AG04449 (cell line): Measurements from ENCODE around the gene TAC1.

Experiments used
- CTCF ChIA-PET: fragments of 350-600 bp; formaldehyde crosslinking; extraction: SDS; loops from one replicate; lab custom pipeline; 2021; ENCODE audit warnings: antibody characterized with exemption; lab: Yijun Ruan, JAX
- POLR2A ChIA-PET: fragments of 400-600, 350-600 bp; formaldehyde crosslinking; extraction: SDS; loops from one replicate; lab custom pipeline; 2020; ENCODE audit warnings: antibody characterized with exemption, inconsistent platforms; lab: Yijun Ruan, JAX
- DNase-seq: peaks from one replicate; pipeline ENCODE4 v3.0.0-alpha.2; 2010; ENCODE audit warnings: low read depth, low spot score
- H3K4me3 ChIP-seq: 2 replicates; pipeline ENCODE4 v1.5.1; 2011; ENCODE audit warnings: low read depth, mild to moderate bottlenecking, control low read depth, low read length
- TF ChIP-seq, protein P1 (sequence below): IDR thresholded peaks from one replicate; pipeline ENCODE4 v1.5.1; 2011; ENCODE audit warnings: mild to moderate bottlenecking, moderate library complexity, low read length, control low read depth, inconsistent platforms; ENCODE audit not compliant: insufficient read depth; ENCODE audit errors: missing control alignments

The TAC1 gene, protein sequence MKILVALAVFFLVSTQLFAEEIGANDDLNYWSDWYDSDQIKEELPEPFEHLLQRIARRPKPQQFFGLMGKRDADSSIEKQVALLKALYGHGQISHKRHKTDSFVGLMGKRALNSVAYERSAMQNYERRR

DNA sequence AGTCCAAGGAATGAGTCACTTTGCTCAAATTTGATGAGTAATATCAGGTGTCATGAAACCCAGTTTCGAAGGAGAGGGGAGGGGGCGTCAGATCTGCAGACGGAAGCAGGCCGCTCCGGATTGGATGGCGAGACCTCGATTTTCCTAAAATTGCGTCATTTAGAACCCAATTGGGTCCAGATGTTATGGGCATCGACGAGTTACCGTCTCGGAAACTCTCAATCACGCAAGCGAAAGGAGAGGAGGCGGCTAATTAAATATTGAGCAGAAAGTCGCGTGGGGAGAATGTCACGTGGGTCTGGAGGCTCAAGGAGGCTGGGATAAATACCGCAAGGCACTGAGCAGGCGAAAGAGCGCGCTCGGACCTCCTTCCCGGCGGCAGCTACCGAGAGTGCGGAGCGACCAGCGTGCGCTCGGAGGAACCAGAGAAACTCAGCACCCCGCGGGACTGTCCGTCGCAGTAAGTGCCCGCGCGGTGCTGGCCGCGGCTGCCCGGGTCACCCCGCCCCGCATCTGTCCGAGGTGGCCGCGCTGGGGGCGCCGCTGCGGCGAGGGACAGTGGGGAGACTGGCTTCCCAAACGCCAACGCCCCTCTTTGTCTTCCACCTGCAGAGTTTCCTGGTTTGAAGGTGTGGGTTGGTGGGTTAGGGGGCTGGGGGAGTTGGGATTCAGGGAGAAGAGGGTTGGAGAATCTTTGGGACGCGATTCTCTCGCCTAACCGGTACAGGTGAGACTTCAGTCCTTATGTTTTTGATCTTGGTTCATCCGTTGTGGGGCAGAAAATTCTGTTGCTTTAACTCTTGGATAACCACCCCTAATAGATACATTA is at the start of gene TAC1:
Gene TAC1, plus strand, starts transcription at position 351 of the 829 bp plus-strand sequence. CDS start 527 bp downstream, outside the sequence.
- no peak within 1 kb of the TSS for H3K4me3 ChIP-seq
- TF ChIP-seq, protein P1, sequence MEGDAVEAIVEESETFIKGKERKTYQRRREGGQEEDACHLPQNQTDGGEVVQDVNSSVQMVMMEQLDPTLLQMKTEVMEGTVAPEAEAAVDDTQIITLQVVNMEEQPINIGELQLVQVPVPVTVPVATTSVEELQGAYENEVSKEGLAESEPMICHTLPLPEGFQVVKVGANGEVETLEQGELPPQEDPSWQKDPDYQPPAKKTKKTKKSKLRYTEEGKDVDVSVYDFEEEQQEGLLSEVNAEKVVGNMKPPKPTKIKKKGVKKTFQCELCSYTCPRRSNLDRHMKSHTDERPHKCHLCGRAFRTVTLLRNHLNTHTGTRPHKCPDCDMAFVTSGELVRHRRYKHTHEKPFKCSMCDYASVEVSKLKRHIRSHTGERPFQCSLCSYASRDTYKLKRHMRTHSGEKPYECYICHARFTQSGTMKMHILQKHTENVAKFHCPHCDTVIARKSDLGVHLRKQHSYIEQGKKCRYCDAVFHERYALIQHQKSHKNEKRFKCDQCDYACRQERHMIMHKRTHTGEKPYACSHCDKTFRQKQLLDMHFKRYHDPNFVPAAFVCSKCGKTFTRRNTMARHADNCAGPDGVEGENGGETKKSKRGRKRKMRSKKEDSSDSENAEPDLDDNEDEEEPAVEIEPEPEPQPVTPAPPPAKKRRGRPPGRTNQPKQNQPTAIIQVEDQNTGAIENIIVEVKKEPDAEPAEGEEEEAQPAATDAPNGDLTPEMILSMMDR = no peak
- CTCF ChIA-PET = no interaction called here
- DNase-seq = no peak
- POLR2A ChIA-PET = no interaction called here

GRCh38 chr7:97685952-97686351 is 45.9 kb upstream of the TAC1 start:
- H3K4me3 ChIP-seq = no peak overlapping the region
- TF ChIP-seq, protein P1 = no peak
- DNase-seq = no peak
- ChIA-PET POLR2A (no interaction called here), CTCF (no interaction called here)

DNA sequence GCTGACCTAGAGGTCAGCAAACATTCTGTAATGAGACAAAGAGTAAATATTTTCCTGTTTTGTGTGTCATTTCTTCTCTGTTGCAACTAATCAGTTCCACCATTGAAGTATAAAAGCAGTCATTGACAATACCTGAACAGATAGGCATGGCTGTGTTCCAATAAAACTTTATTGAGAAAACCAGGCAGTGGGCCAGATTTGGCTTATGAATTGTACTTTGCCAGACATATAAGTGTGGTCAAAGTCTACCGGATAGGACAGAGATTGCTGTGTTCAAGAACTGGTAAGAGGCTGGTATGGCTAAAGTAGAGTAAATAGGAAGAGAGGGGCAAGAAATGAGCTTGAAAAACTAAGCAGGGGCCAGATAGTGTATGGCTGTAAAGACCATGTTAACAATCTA is 38.3 kb upstream of the TAC1 start:
- ChIA-PET POLR2A (no interaction called here), CTCF (no interaction called here)
- TF ChIP-seq, protein P1 = no peak
- no peak for DNase-seq
- no peak overlapping the region for H3K4me3 ChIP-seq

DNA sequence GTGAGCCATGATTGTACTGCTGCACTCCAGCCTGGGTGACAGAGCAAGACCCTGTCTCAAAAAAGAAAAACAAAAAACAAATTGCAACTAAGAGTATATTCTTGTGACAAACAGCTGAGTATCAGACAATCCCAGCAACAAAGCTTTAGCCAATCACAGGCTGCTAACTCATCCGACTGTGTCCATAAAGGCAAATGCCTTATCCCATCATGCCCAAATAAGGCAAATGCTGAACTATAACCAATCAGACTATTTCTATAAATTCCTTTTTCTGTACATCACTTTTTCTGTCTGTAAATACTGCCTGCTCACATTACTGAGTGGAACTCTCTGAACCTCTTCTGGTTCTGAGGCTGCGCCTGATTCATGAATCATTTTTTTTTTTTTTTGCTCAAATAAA is 37.5 kb upstream of the TAC1 start:
- TF ChIP-seq, protein P1 = no peak
- CTCF ChIA-PET = no interaction called here
- no peak for DNase-seq
- POLR2A ChIA-PET = no interaction called here
- no peak overlapping the region for H3K4me3 ChIP-seq

GRCh38 chr7:97697396-97697795 is 34.5 kb upstream of the TAC1 start:
- TF ChIP-seq, protein P1 = no peak
- no peak overlapping the region for H3K4me3 ChIP-seq
- ChIA-PET POLR2A (no interaction called here), CTCF (no interaction called here)
- no peak for DNase-seq

DNA sequence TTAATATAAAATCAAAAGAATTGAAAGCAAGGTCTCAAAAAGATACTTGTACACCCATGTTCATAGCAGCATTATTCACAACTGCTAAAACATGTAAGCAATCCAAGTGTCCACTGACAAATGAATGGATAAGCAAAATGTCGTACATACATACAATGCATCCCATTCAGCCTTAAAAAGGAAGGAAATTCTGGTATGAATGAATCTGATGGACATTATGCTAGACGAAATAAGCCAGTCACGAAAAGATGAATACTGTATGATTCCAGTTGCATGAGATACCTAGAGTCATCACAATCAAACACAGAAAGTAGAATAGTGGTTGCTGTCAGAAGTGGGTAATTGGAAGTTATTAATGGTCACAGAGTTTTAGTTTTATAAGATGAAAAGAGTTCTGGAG is 9.5 kb upstream of the TAC1 start:
- TF ChIP-seq, protein P1 = no peak
- H3K4me3 ChIP-seq = no peak overlapping the region
- CTCF ChIA-PET = no interaction called here
- POLR2A ChIA-PET = no interaction called here
- DNase-seq = no peak
